Posterior vena cava (tissue), 2 donors: Measurements from ENCODE around the gene NAA38. TPM values are rescaled to one million over a fixed set of nuclear protein-coding genes. Genes with fewer than 3 reads are reported as not detected.
"Not testable (repeated sequence)": the region's sequence is repeated elsewhere in the genome, so short reads cannot be mapped to it uniquely, and the experiment has no call there.

Experiments
- DNase-seq: peaks from one replicate; pipeline ENCODE4 v3.0.0-alpha.2; 2020; ENCODE audit warnings: low spot score
- intact Hi-C, 2 donors: fragments of 100-400 bp; cut with DNase I; formaldehyde crosslinking; loops; one replicate each; pipeline versions ENCODE4 v1.14.1 to v1.14.2; 2022 to 2023
- total RNA-seq, 2 donors: library from RNA; stranded (reverse); fragmentation: NEBNext Ultra II Directional; extraction: Animal tissue kit (Norgen Biotek cat#: 25700); gene quantifications; one replicate each; pipeline ENCODE4 v1.2.1, GENCODE V29; 2021
- donor health status: DM: yes; HTN: yes; CAD: no.
- donor health status: DM: yes; HTN: yes; CAD: no.

The NAA38 gene
- total RNA-seq, 2 donors from 2014 or later = 65.2 to 79.7 TPM

- intact Hi-C loops = no loop called here
- DNase-seq = no peak
Measured at GRCh38 chr17:7811251-7811650, 46.1 kb downstream of the NAA38 start.

DNA sequence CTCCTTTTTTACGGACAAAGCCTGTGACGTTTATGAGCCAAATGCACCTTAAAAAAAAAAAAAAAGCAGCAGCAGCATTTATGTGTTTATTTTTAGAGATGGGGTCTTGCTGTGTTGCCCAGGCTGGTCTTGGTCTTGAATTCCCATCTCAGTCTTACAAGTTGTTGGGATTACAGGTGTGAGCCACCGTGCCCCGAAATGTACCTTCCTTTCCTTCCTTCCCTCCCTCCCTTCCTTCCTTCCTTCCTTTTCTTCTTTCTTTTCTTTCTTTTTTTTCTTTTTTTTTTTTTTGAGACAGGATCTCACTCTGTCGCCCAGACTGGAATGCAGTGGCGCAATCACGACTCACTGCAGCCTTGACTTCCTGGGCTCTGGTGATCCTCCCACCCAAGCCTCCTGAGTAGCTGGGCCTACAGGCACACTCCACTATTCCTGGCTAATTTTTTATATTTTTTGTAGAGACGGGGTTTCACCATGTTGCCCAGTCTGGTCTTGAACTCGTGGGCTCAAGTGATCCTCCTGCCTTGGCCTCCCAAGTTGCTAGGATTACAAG, 47.5 kb downstream of the NAA38 start:
- intact Hi-C loops, DNase-seq: not testable (repeated sequence)

GRCh38 chr17:7809086-7809790, 48.1 kb downstream of the NAA38 start:
- intact Hi-C loops = no loop called here
- no peak for DNase-seq

DNA sequence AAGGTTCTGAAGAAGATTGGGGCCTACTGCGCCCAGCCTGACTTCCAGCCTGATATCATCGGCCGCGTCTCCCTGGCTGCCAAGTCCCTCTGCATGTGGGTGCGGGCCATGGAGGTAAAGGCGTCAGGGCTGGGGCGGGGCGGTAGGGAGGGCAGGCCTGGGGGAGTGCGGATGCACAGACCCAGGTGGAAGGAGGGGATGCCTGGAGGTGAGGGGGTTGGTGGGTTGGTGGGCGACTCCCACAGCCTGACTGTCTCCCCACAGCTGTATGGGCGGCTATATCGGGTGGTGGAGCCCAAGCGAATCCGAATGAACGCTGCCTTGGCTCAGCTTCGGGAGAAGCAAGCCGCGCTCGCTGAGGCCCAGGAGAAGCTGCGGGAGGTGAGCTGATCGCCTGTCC, 50.2 kb downstream of the NAA38 start:
- peak; percentile 62 for DNase-seq
- intact Hi-C loops = no loop called here

Other genes starting within 250 kb of the NAA38 start
- gene FXR2, start 242.7 kb downstream of the NAA38 start, total RNA-seq = 10 to 100 TPM; 25.4 to 31.6 TPM
- 10 to 100 TPM; 40.7 to 63.3 TPM for gene SAT2, start 229.7 kb downstream of the NAA38 start, total RNA-seq
- gene SHBG, start 227.4 kb downstream of the NAA38 start, total RNA-seq = under 1 TPM in 1 of 2 donors, not detected in 1; 0.43 TPM
- gene ATP1B2, start 206.6 kb downstream of the NAA38 start, total RNA-seq = 1 to 10 TPM; 2.2 to 2.6 TPM
- gene TP53, start 170.1 kb downstream of the NAA38 start, total RNA-seq = 10 to 100 TPM; 30.6 to 37.3 TPM
- gene WRAP53, start 169.1 kb downstream of the NAA38 start, total RNA-seq = 1 to 10 TPM; 4.8 to 5.0 TPM
- under 1 TPM; 0.19 to 0.42 TPM for gene EFNB3, start 152.4 kb downstream of the NAA38 start, total RNA-seq
- gene DNAH2, start 139.8 kb downstream of the NAA38 start, total RNA-seq = 1 to 10 TPM in 1 of 2 donors, under 1 TPM in 1; 0.19 to 1.3 TPM
- gene KDM6B, start 23.3 kb downstream of the NAA38 start, total RNA-seq = 10 to 100 TPM; 21.0 to 29.0 TPM
- gene TMEM88, start 2.5 kb downstream of the NAA38 start, total RNA-seq = 10 to 100 TPM; 17.5 to 26.1 TPM
- 1 to 10 TPM; 8.9 TPM for gene CYB5D1, start 444 bp upstream of the NAA38 start, total RNA-seq
- gene CHD3, start 31.2 kb upstream of the NAA38 start, total RNA-seq = 100 to 1,000 TPM in 1 of 2 donors, 10 to 100 TPM in 1; 67.4 to 105 TPM
- 1 to 10 TPM; 1.1 to 1.5 TPM for gene RNF227, start 58.7 kb upstream of the NAA38 start, total RNA-seq
- gene KCNAB3, start 72.3 kb upstream of the NAA38 start, total RNA-seq = 1 to 10 TPM; 1.2 to 2.2 TPM
- gene TRAPPC1, start 74.4 kb upstream of the NAA38 start, total RNA-seq = 10 to 100 TPM; 53.7 to 72.7 TPM
- gene CNTROB, start 74.6 kb upstream of the NAA38 start, total RNA-seq = 10 to 100 TPM; 14.7 to 15.2 TPM
- not detected for gene GUCY2D, start 145.1 kb upstream of the NAA38 start, total RNA-seq
- gene ALOX15B, start 181.5 kb upstream of the NAA38 start, total RNA-seq = 1 to 10 TPM in 1 of 2 donors, under 1 TPM in 1; 0.48 to 3.3 TPM
- not detected for gene ALOX12B, start 230.2 kb upstream of the NAA38 start, total RNA-seq